Type B pancreatic cell (in vitro differentiated cells): Measurements from ENCODE around the gene GPR35. TPM values are rescaled to one million over a fixed set of nuclear protein-coding genes. Genes with fewer than 3 reads are reported as not detected.
A peak's percentile ranks its signal among the peaks of the same experiment; 100 is the strongest.

ENCODE experiments used
- DNase-seq: peaks from one replicate; pipeline ENCODE4 v3.0.0; 2021; ENCODE audit warnings: mixed read lengths; ENCODE audit not compliant: unreplicated experiment; ENCODE audit errors: extremely low spot score
- H3K27ac Mint-ChIP-seq: 2 replicates; pipeline ENCODE4 v1.8.0; 2021; ENCODE audit warnings: mild to moderate bottlenecking, mixed read lengths
- H3K27me3 Mint-ChIP-seq: 2 replicates; pipeline ENCODE4 v1.8.0; 2021; ENCODE audit warnings: mixed read lengths
- H3K36me3 Mint-ChIP-seq: 2 replicates; pipeline ENCODE4 v1.8.0; 2021; ENCODE audit warnings: mixed read lengths
- H3K4me1 Mint-ChIP-seq: one replicate; pipeline ENCODE4 v1.8.0; 2021; ENCODE audit warnings: mixed read lengths; ENCODE audit not compliant: unreplicated experiment
- H3K4me3 Mint-ChIP-seq: 2 replicates; pipeline ENCODE4 v1.8.0; 2021; ENCODE audit warnings: mild to moderate bottlenecking, mixed read lengths
- H3K9me3 Mint-ChIP-seq: 2 replicates; pipeline ENCODE4 v1.8.0; 2021; ENCODE audit warnings: mixed read lengths
- total RNA-seq: library from RNA; stranded (reverse); gene quantifications from 2 replicates; pipeline ENCODE4 v1.2.1, GENCODE V29; 2021; ENCODE audit warnings: low replicate concordance
- TF ChIP-seq, protein P1 (sequence below): fragments of 200-600 bp; sonication (generic); conservative IDR thresholded peaks from 2 replicates; pipeline ENCODE4 v1.5.0; 2021; ENCODE audit warnings: antibody characterized with exemption, mild to moderate bottlenecking

Gene GPR35
- total RNA-seq, 1 donor from 2014 or later, result 3.6 TPM

DNA sequence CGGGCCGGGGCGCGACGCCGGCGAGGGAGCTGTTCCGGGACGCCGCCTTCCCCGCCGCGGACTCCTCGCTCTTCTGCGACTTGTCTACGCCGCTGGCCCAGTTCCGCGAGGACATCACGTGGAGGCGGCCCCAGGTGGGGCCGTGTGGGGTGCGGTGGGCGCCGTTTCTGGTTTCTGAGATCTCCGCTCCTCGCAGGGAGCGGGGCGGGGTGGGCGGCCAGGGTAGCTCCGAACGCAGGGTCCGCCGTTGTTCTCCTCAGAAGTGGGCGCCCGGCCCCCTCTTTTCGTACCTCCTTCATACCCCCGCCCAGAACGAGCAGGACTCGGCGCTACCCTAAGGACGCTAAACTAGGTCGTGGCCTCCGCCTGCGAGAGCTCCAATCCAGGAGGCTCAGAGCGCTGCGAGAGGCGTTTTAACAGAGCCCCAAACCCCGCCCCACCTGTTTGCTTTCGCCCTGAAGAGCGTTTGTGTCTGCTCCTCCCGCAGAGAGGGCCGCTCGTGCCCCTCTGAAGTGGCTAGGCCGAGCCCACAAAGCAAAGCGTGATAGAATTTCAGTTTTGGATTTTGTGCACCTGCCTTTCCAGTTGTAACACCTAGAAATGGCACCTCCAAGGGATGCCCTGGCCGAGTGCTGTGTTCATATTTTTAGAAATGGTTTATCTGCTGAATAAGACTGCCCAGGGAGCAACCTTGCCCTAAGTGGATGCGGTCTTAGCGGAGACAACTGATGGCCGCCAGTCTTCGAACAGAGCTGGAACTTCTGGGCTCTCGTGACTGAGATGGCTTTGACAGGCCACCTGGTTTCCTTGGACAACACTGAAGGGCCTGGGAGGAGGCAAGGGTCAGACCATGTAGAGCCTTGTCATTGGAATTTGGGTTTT lies 38.1 kb upstream of the GPR35 start:
- H3K4me3 Mint-ChIP-seq, result peak overlapping the region; percentile 95
- H3K27ac Mint-ChIP-seq, result peak overlapping the region; percentile 55
- no peaks in the 10 kb centered on the region for H3K27me3 Mint-ChIP-seq
- H3K4me1 Mint-ChIP-seq, result peaks cover 27% of the 10 kb centered on the region
- DNase-seq, result no peak
- no peaks in the 10 kb centered on the region for H3K9me3 Mint-ChIP-seq
- peaks cover 7% of the 10 kb centered on the region for H3K36me3 Mint-ChIP-seq
- TF ChIP-seq, protein P1, sequence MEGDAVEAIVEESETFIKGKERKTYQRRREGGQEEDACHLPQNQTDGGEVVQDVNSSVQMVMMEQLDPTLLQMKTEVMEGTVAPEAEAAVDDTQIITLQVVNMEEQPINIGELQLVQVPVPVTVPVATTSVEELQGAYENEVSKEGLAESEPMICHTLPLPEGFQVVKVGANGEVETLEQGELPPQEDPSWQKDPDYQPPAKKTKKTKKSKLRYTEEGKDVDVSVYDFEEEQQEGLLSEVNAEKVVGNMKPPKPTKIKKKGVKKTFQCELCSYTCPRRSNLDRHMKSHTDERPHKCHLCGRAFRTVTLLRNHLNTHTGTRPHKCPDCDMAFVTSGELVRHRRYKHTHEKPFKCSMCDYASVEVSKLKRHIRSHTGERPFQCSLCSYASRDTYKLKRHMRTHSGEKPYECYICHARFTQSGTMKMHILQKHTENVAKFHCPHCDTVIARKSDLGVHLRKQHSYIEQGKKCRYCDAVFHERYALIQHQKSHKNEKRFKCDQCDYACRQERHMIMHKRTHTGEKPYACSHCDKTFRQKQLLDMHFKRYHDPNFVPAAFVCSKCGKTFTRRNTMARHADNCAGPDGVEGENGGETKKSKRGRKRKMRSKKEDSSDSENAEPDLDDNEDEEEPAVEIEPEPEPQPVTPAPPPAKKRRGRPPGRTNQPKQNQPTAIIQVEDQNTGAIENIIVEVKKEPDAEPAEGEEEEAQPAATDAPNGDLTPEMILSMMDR, result peak; percentile 23

DNA sequence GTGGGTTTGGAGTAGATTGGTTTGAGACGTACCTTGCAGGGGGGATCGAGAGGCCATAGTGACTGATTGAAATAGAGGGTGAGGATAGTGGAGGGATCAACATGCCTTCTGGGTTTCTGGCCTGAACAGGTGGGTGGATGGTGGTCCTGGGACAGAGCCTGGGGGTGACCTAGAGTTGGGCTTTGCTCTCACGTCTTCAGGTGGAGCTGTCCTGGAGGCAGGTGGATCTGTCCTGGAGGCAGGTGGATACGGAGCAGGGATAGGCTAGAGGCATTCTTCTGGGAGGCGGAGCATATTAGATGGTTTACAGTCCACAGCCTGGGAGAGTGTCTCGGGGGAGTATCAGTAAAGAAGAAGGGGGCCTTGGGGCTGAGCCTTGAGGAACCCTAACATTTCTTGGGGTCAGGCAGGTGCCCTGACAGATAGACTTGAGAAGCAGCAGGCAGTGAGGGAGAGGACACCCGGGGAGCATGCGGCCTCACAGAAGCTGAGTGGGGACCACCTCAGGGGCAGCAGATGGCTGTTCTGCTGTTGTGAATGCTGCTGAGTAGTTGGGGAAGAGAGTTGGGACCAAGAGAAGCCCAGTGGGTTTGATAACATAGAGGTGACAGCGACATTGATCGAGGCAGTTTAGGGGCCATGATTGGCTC lies 37.1 kb upstream of the GPR35 start:
- TF ChIP-seq, protein P1, result no peak
- peaks cover 22% of the 10 kb centered on the region for H3K4me1 Mint-ChIP-seq
- H3K9me3 Mint-ChIP-seq, result no peaks in the 10 kb centered on the region
- peak overlapping the region; percentile 95 for H3K4me3 Mint-ChIP-seq
- peak overlapping the region; percentile 51 for H3K27ac Mint-ChIP-seq
- peaks cover 3% of the 10 kb centered on the region for H3K36me3 Mint-ChIP-seq
- DNase-seq, result no peak
- H3K27me3 Mint-ChIP-seq, result no peaks in the 10 kb centered on the region

DNA sequence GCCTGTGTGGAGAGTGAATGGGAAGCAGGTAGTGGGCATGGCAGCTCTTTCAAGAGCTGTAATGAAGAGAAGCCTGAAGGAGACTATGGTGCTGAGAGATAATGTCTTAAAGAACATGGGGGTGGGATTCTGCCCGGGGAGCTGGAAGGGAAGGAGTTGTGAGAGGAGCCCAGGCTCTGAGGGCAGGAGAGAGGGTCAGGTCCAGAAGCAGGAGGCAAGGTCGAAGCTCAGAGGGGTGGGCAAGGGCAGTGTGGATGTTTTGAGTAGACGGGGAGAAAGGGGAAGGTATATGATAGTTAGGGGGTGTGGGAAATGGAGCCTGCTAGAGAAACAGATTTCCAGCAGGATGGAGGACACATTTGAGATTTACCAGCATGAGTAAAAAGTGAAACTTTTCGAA lies 36.6 kb upstream of the GPR35 start:
- H3K36me3 Mint-ChIP-seq, result peaks cover 3% of the 10 kb centered on the region
- H3K27me3 Mint-ChIP-seq, result no peaks in the 10 kb centered on the region

DNA sequence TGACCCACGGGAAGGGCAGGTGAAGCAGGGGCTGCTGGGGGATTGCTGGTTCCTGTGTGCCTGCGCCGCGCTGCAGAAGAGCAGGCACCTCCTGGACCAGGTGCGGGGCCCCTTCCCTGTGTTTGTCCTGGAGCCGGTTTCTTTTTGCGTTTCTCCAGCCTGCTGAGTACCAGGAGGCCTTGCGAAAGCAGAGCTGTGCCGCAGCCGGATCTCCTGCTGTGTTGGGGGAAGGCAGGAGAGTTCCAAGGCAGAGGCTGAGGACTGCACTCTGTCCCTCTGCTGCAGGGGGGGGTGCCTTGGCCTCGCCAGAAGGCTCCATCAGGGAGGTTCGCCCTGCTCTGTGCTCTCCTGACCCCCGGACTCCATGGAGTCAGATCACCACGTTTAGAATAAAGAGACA lies 35.9 kb upstream of the GPR35 start:
- H3K4me3 Mint-ChIP-seq, result no peak overlapping the region
- no peaks in the 10 kb centered on the region for H3K9me3 Mint-ChIP-seq
- DNase-seq, result no peak
- H3K27me3 Mint-ChIP-seq, result no peaks in the 10 kb centered on the region
- no peak overlapping the region for H3K27ac Mint-ChIP-seq
- TF ChIP-seq, protein P1, result no peak
- peaks cover 3% of the 10 kb centered on the region for H3K36me3 Mint-ChIP-seq
- H3K4me1 Mint-ChIP-seq, result peaks cover 22% of the 10 kb centered on the region

More for the DNA sequence above, 36.6 kb upstream of the GPR35 start:
- peak overlapping the region; percentile 51 for H3K27ac Mint-ChIP-seq
- peak overlapping the region; percentile 11 for H3K4me3 Mint-ChIP-seq
- DNase-seq, result no peak
- H3K9me3 Mint-ChIP-seq, result no peaks in the 10 kb centered on the region
- TF ChIP-seq, protein P1, result no peak
- peaks cover 22% of the 10 kb centered on the region for H3K4me1 Mint-ChIP-seq

DNA sequence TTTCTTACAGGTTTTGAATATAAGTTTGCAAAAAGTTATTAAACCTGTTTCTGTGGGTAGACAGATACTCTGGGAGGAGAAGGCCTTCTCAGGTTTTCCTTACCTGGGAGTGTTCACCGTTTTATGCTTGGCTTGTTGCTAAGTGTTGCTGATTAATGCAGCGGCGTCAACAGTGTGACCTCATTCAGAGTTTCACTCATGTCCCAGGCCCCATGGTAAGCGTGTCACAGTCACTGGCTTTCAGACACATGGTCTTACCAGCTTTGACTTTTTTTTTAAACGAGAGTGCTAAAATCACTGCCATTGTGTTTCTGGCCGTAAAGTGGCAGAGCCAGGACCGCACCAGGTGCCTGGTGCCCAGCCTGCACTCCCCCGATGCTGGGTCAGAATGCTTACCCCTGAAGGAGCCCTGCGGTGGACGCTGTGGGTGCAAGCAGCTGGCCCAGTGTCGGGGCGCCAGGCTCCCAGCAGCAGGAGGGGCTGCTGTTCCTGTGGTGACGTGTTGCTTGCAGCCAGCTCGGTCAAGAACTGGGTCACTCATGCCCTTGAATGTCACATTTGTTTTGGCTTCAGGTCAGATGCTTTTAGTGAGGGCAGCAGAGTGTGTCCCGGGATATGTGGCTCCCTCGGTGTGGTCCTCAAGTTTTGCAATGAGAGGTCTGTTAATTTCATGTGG lies 35.3 kb upstream of the GPR35 start:
- no peak for DNase-seq
- TF ChIP-seq, protein P1, result no peak
- peaks cover 3% of the 10 kb centered on the region for H3K36me3 Mint-ChIP-seq
- no peaks in the 10 kb centered on the region for H3K27me3 Mint-ChIP-seq
- no peak overlapping the region for H3K4me3 Mint-ChIP-seq
- H3K4me1 Mint-ChIP-seq, result peaks cover 18% of the 10 kb centered on the region
- no peak overlapping the region for H3K27ac Mint-ChIP-seq
- H3K9me3 Mint-ChIP-seq, result no peaks in the 10 kb centered on the region
